SK-N-SH (cell line): ENCODE results near the gene KCNJ10.

Experiments
- CTCF ChIP-seq: fragments of 200-600 bp; sonication (generic); IDR thresholded peaks from 2 replicates; pipeline ENCODE4 v1.6.1; 2017; ENCODE audit warnings: antibody characterized with exemption, mild to moderate bottlenecking, moderate library complexity
- EP300 ChIP-seq, 2 experiments: IDR thresholded peaks; 2 replicates each; pipeline versions ENCODE4 v1.4.0 to v1.6.1; 2012; ENCODE audit warnings: borderline replicate concordance in 1 of 2, low read depth in 1 of 2, low read length in 1 of 2
- EZH2phosphoT487 ChIP-seq: fragments of 200-600 bp; sonication (generic); IDR thresholded peaks from 2 replicates; pipeline ENCODE4 v1.6.1; 2017; ENCODE audit warnings: low read depth, mixed run types, mild to moderate bottlenecking, antibody characterized with exemption, moderate library complexity, borderline replicate concordance
- FOXM1 ChIP-seq: IDR thresholded peaks from 2 replicates; pipeline ENCODE4 v1.4.0; 2012; ENCODE audit warnings: low read depth, mild to moderate bottlenecking
- GABPA ChIP-seq: IDR thresholded peaks from 2 replicates; pipeline ENCODE4 v1.4.0; 2012; ENCODE audit warnings: low read depth, mild to moderate bottlenecking
- GATA2 ChIP-seq: sonication (generic); formaldehyde crosslinking; IDR thresholded peaks from 2 replicates; pipeline ENCODE4 v1.5.0; 2020; ENCODE audit warnings: mild to moderate bottlenecking, missing genetic modification reagents
- MAX ChIP-seq: IDR thresholded peaks from 2 replicates; pipeline ENCODE4 v1.4.0; 2012; ENCODE audit warnings: low read depth
- NFIC ChIP-seq: IDR thresholded peaks from 2 replicates; pipeline ENCODE4 v1.4.0; 2012; ENCODE audit warnings: borderline replicate concordance
- POLR2AphosphoS5 ChIP-seq: IDR thresholded peaks from 2 replicates; pipeline ENCODE4 v1.6.1; 2012; ENCODE audit warnings: low read depth, low read length
- RAD21 ChIP-seq: IDR thresholded peaks from 2 replicates; pipeline ENCODE4 v1.6.1; 2012; ENCODE audit warnings: mild to moderate bottlenecking, low read length
- RXRA ChIP-seq: IDR thresholded peaks from 2 replicates; pipeline ENCODE4 v1.4.0; 2012; ENCODE audit warnings: low read depth, mild to moderate bottlenecking, borderline replicate concordance
- SIN3A ChIP-seq: IDR thresholded peaks from 2 replicates; pipeline ENCODE4 v1.6.1; 2012; ENCODE audit warnings: low read depth, mild to moderate bottlenecking, low read length, moderate library complexity, borderline replicate concordance
- SMC3 ChIP-seq: IDR thresholded peaks from 2 replicates; pipeline ENCODE4 v1.6.1; 2012; ENCODE audit warnings: low read depth, low read length, improper control_type of control experiment
- YY1 ChIP-seq: IDR thresholded peaks from 2 replicates; pipeline ENCODE4 v1.4.0; 2012; ENCODE audit warnings: low read depth, mild to moderate bottlenecking

GRCh38 chr1:160108888-160109662 is 39.1 kb upstream of the KCNJ10 start:
- TF ChIP-seq EP300 (IDR thresholded peaks at IDR 0.05; ENCODE audit: borderline replicate concordance in 1 of 2, low read depth in 1 of 2, low read length in 1 of 2), result no peak
- peak; percentile 64 for TF ChIP-seq CTCF
- TF ChIP-seq SMC3, result peak; percentile 10; the same call in 1 of the 2 replicates
- peak; percentile 53; the same call in 1 of the 2 replicates for TF ChIP-seq MAX
- TF ChIP-seq EZH2phosphoT487, result no peak
- no peak for TF ChIP-seq NFIC
- no peak for TF ChIP-seq POLR2AphosphoS5
- TF ChIP-seq SIN3A, result no peak
- TF ChIP-seq GATA2 (CRISPR knock-in tag), result no peak
- no peak for TF ChIP-seq FOXM1
- no peak for TF ChIP-seq RAD21
- no peak for TF ChIP-seq GABPA
- TF ChIP-seq YY1, result no peak
- TF ChIP-seq RXRA, result no peak
